Measurements from ENCODE around the gene RASA4.
"Not testable (repeated sequence)": the region's sequence is repeated elsewhere in the genome, so short reads cannot be mapped to it uniquely, and the experiment has no call there.

Gene RASA4

DNA sequence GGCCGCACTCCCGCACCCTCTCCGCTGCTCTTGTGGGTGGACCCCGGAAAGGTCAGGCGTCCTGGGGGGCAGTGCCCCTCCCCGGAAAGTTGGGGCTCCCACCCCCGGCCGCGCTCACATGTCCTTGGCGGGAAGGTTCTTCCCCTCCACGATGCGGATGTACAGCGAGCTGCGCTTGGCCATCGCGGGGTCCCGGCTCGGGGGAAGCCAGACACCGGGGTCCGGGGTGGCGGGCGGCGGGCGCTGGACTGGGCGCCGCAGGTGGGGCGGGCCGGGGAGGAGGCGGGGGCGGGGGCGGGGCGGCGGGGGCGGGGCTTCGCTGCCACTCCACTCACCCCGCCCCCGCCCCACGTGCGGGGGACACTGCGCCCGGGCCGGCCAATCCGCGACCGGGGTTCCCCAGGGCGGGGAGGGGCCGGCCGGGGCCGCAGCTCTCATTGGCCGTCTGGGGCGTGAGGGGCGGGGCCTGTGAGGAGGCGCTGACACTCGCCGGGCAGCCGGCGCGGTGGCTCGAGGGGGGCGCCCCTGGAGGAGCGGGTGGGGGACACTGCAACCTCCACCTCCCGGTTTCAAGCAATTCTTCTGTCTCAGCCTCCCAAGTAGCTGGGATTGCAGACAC, at the start of gene RASA4:
RASA4 (minus strand) TSS at position 250 of the 619 bp plus-strand sequence; CDS start at position 183, 67 bp downstream.
- H3K27ac ChIP-seq = peak within 1 kb of the TSS in 1 of 21 experiments; percentile 51
- H3K4me3 ChIP-seq = peak within 1 kb of the TSS; percentile 27 to 46 (median 30)

GRCh38 chr7:102664765-102665164, 48.2 kb upstream of the RASA4 start:
- not testable (repeated sequence) for H3K4me3 ChIP-seq, H3K27ac ChIP-seq

DNA sequence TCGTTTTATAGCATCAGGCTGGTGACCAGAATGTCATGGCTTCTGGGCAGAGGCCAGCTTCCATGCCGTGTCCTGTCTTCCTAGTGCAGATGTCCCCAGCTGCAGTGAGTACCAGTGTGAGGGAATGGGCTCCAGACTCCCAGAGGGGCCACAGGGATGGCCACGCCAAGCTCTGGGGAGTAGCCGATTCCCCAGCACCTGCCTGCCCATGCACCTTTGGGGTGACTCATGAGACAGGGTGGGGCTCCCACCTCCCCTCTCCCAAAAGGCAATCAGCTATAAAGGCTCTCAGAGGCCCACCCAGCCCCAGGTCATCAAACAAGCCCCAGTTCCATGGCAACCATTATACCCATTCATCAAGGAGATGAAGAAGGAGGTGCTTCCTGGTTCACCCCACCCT, 33.4 kb upstream of the RASA4 start, which contains the start of gene SPDYE2B:
SPDYE2B (plus strand) TSS at position 396 of the 400 bp plus-strand sequence. CDS start 2,030 bp downstream, outside the sequence.
- not testable (repeated sequence) for H3K27ac ChIP-seq, H3K4me3 ChIP-seq

DNA sequence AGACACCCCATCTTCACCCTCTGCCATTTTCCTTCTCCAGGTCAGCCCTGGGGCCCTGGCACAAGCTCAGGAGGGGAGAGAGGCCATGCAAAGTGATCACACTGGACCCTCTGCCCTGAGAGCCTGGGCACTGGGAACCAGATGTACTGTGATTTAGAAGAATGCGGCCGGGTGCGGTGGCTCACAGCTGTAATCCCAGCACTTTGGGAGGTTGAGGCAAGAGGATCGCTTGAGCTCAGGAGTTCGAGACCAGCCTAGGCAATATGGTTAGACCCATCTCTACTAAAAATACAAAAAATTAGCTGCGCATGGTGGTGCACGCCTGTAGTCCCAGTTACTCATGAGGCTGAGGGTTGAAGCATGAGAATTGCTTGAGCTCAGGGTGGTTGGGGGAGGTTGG, 31.3 kb upstream of the RASA4 start:
- not testable (repeated sequence) for H3K4me3 ChIP-seq, H3K27ac ChIP-seq

DNA sequence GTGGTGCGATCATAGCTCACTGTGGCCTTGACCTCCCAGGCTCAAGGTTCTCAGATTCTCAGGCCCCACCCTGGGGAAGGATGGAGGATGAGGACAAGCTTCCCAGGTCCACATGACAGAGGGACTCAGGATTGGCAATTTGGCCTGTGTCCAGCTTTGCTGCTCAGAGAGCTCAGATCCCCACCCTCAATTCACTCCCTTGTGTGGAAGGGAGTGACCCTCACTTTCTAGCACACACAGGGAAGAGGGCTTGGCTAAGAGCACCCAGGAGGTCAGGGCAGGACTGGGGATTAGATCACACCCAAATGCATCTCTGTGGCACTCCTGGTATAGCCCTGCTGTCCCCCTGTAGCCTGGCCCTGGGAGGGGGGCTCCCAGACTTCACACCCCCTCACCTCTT, 26.8 kb upstream of the RASA4 start:
- H3K4me3 ChIP-seq, H3K27ac ChIP-seq: not testable (repeated sequence)

DNA sequence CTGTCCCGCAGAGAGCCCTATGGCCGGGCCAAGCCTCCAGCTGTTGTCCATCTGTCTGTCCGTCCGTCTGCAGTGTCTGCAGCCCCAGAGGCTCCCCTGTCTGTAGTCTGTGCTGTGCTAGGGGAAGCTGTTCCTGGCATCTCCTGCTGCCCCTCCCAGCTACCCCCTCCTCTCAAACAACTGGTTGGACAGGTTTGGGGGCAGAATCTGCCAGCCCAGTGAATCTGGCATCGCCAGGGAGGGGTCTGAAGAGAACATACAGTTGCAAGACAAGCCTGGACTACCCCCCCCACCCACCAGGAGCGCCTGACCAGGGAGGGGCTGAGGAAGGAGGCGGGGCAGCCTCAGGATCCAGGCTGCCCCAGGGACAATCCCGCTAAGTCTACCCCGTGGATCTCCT, 26.1 kb upstream of the RASA4 start, which contains the start of gene UPK3BL1:
UPK3BL1 (minus strand) TSS at position 101 of the 400 bp plus-strand sequence; CDS start at position 51, 50 bp downstream.
- H3K27ac ChIP-seq, H3K4me3 ChIP-seq: not testable (repeated sequence)

DNA sequence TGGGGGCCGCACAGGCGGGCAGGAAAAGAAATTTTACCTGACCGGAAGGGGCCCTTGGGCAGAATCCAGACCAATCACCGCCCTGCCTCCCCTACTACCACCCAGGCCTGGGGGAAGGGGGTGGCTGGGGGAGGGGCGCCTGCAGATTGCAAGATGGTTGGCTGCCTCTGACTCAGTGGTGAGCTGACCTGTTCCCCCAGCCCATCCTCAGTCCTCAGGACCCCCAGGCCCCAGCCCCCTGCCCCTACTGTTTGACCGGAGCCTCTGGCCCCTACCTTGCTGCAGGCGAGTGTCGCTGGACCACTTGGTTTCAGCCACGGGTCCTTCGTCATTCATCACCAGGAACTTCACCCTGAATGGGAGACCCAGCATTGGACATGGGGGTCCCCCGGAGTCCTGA, 22.3 kb upstream of the RASA4 start:
- not testable (repeated sequence) for H3K4me3 ChIP-seq, H3K27ac ChIP-seq

DNA sequence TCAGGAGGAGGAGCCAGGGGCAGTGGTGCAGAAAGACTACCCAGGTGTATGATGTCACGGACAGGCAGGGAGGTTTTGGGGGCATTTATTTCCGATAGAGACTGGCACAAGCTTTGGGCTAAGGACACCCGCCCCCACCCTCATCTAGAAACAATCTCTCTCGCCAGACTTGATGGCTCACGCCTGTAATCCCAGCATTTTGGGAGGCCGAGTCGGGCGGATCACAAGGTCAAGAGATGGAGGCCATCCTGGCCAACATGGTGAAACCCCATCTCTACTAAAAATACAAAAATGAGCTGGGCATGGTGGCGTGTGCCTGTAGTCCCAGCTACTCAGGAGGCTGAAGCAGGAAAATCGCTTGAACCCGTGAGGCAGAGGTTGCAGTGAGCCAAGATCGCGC, 20.4 kb upstream of the RASA4 start:
- not testable (repeated sequence) for H3K27ac ChIP-seq, H3K4me3 ChIP-seq

GRCh38 chr7:102635354-102635753, 18.8 kb upstream of the RASA4 start:
- H3K4me3 ChIP-seq, H3K27ac ChIP-seq: not testable (repeated sequence)

DNA sequence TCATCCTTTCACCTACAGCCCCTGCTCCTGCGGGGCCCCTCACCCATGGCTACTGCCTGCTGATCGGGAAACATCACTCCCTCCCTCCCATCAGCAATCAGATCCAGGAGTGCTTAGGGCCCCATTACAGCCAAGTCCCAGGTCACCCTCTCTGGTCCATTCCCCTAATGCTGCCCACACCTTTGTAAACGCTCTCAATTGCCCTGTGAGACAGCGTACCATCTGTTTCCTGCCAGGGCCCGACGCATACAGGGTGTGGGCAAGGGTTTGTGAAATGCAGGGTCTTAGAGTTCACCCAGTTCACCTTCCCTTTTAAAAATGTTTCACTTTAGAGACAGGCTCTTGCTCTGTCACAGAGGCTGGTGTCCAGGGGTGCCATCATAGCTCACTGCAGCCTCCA, 17.7 kb upstream of the RASA4 start:
- not testable (repeated sequence) for H3K27ac ChIP-seq, H3K4me3 ChIP-seq

DNA sequence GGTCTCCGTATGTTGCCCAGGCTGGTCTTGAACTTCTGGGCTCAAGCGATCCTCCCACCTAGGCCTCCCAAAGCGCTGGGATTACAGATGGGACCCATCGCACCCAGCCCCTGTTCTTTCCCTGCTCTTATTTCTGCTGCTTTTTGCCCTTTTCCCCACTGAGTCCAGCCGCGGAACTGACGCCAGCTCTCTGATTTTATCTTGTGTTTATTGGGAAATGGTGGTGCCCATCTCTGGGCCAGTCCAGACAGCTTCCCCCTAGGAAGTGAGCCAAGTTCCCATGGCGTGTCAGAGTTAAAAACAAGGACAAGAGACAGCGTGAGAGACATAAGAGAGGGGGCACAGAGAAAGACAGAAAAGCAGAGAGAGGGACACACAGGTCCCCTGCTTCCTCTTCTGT, 14.1 kb upstream of the RASA4 start:
- H3K27ac ChIP-seq, H3K4me3 ChIP-seq: not testable (repeated sequence)

DNA sequence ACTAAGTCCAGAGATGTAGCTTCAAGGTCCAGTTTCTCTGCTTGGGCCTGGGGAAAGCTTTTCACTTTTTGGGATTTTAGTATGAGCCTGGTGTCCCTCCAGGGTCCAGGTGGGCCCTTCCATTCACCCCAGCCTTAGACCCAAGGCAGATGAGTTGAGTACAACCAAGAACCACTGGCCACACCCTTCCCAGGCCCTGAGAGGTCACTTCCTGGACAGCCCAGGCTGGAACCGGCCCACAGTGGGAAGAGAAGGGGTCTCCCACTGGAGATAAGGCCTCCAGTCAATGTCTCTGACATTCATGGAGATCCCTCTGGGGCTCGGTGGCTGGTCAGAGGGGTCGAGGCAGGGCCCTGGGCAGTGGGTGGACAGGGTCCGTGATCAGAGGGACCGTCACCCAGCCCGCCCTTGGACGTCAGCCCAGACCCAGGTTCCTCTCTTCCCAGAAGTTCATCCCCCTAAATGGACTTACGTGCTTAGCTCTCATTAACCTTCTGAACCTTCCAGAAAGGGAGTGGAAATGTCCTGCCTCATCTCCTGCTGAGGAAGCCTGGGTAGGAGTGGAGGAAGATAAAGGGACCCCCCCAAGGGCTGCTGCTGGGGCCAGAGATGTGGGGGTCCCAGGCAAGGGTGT, 10.8 kb upstream of the RASA4 start:
- H3K4me3 ChIP-seq, H3K27ac ChIP-seq: not testable (repeated sequence)

- not testable (repeated sequence) for H3K4me3 ChIP-seq, H3K27ac ChIP-seq
Measured at GRCh38 chr7:102618122-102618521, 1.6 kb upstream of the RASA4 start.

GRCh38 chr7:102615930-102616329, 626 bp downstream of the RASA4 start:
- H3K4me3 ChIP-seq, H3K27ac ChIP-seq: not testable (repeated sequence)

DNA sequence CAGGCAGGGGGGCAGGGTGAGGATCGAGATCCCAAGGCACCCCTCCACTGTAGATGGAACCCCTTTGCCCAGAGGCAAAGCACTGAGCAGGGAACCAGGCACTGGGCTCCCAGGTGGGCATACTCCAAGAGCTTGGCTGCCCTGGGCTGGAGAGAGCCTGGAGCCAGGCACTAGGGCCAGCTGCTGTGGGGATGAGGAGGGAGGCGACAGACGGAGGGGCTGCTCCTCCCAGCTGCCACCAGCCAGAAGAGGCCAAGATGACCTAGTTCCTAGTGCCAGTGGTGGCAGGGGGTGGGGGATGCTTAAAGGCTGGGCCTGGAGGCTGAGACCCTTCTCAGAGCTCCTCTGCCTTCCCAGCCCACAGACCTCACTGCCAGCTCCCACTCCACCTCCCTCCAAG, 1.7 kb downstream of the RASA4 start:
- H3K4me3 ChIP-seq, H3K27ac ChIP-seq: not testable (repeated sequence)

GRCh38 chr7:102614346-102614697, 2.2 kb downstream of the RASA4 start:
- H3K4me3 ChIP-seq, H3K27ac ChIP-seq: not testable (repeated sequence)

- H3K27ac ChIP-seq = peak overlapping the region in 6 of 21 experiments; percentile 32 to 73 (median 44)
- H3K4me3 ChIP-seq = not testable (repeated sequence)
Measured at GRCh38 chr7:102613575-102614345, 2.8 kb downstream of the RASA4 start.

GRCh38 chr7:102611675-102612325, 4.8 kb downstream of the RASA4 start:
- peak overlapping the region in 11 of 21 experiments; percentile 14 to 83 (median 72) for H3K27ac ChIP-seq
- not testable (repeated sequence) for H3K4me3 ChIP-seq

DNA sequence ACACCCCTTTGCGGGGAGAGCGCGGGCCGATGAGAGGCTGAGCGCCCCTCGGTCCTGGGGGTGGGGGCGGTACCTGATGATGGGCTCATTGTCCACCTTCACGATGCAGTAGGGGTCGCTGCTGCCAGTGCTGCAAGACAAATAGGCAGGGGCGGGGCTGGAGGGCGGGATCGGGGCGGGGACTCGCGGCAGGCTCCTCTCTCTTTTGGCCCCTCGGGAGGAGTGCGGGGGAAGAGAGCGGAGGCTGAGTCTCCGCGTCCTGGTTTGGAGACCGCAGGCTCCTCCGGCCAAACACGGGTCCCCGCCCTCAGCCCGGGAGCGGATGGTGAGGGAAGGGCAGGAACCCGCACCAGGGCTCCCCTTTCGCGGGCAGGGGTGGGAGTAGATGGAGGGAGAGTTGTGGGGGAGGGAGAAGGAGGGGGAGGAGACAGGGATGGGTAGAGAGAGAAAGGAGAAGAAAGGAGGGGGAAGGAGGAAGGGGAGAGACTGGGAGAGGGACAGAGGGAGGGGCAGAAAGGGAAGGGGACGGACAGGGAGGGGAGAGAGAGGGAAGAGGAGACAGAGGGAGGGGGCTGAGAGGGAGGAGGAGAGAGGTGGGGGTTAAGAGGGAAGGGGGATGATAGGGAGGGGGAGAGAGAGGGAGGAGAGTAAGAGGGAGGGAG, 5.4 kb downstream of the RASA4 start:
- not testable (repeated sequence) for H3K4me3 ChIP-seq, H3K27ac ChIP-seq

GRCh38 chr7:102610441-102610840, 6.1 kb downstream of the RASA4 start:
- H3K4me3 ChIP-seq, H3K27ac ChIP-seq: not testable (repeated sequence)
